Endothelial cell (in vitro differentiated cells): Measurements from ENCODE around the gene NOL4L. TPM values are rescaled to one million over a fixed set of nuclear protein-coding genes. Genes with fewer than 3 reads are reported as not detected.

ENCODE experiments used
- DNase-seq: peaks from one replicate; pipeline ENCODE4 v3.0.0; 2021; ENCODE audit warnings: low spot score
- H3K27ac Mint-ChIP-seq: one replicate; pipeline ENCODE4 v1.8.0; 2021; ENCODE audit warnings: mixed read lengths, inconsistent platforms; ENCODE audit not compliant: unreplicated experiment
- H3K27me3 Mint-ChIP-seq: one replicate; pipeline ENCODE4 v1.8.0; 2021; ENCODE audit warnings: mild to moderate bottlenecking, moderate library complexity, mixed read lengths, inconsistent platforms; ENCODE audit not compliant: unreplicated experiment
- H3K36me3 Mint-ChIP-seq: one replicate; pipeline ENCODE4 v1.8.0; 2021; ENCODE audit warnings: mild to moderate bottlenecking, low read depth, mixed read lengths, inconsistent platforms; ENCODE audit not compliant: unreplicated experiment
- H3K4me1 Mint-ChIP-seq: one replicate; pipeline ENCODE4 v1.8.0; 2021; ENCODE audit warnings: mild to moderate bottlenecking, mixed read lengths, inconsistent platforms; ENCODE audit not compliant: unreplicated experiment
- H3K4me3 Mint-ChIP-seq: one replicate; pipeline ENCODE4 v1.8.0; 2021; ENCODE audit warnings: mild to moderate bottlenecking, mixed read lengths, inconsistent platforms; ENCODE audit not compliant: unreplicated experiment
- H3K9me3 Mint-ChIP-seq: one replicate; pipeline ENCODE4 v1.8.0; 2021; ENCODE audit warnings: mixed read lengths, inconsistent platforms; ENCODE audit not compliant: unreplicated experiment
- total RNA-seq: library from RNA; stranded (reverse); fragmentation: NEBNext Ultra II Directional; extraction: Animal tissue kit (Norgen Biotek cat#: 25700); gene quantifications from one replicate; pipeline ENCODE4 v1.2.1, GENCODE V29; 2021; ENCODE audit not compliant: unreplicated experiment
- TF ChIP-seq, protein P1 (sequence below): fragments of 200-600 bp; sonication (generic); IDR thresholded peaks from one replicate; pipeline ENCODE4 v1.5.0; 2021; ENCODE audit warnings: antibody characterized with exemption; ENCODE audit not compliant: unreplicated experiment

NOL4L gene
- total RNA-seq, 1 donor from 2014 or later, result 150 TPM

DNA sequence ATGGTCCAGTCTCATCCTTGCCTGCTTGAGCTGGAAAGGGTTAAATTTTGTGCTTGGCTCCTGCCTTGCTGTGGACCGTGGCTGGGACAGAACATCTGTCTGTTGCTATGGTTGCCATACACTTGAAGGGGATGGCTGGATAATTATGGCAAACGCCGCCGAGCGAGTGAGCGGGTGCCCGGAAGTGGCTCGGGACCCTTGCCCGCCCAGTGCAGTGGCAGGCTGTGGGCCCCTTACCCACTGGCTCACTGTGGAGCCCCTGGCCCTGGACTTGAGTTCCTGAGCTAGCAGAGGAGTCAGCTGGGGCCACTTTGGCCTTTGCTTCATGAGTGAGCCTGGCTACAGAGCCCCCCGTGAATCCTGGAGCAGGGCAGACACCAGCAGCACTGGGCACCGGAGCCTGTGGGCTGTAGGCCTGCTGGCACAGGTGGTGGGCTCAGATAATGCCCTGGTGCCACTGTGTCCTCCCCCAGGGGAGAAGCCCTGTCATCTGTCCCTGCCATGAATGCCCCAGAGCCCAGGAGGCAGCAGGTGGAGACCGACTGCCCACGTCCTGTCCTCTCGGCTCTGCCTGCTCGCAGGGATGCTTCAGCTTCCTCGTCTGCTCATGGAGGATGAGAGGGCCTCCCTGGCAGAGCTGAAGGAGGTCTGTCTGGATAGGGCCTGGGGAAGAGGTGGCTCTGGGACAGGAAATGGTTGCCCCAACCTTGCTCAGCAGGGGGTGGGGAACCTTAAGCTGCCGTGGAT, 25.5 kb upstream of the NOL4L start:
- Mint-ChIP-seq H3K4me3 (no peak overlapping the region), H3K9me3 (no peaks in the 10 kb centered on the region), H3K27ac (no peak overlapping the region), H3K27me3 (peaks cover 19% of the 10 kb centered on the region), H3K4me1 (no peaks in the 10 kb centered on the region), H3K36me3 (no peaks in the 10 kb centered on the region)
- TF ChIP-seq, protein P1, sequence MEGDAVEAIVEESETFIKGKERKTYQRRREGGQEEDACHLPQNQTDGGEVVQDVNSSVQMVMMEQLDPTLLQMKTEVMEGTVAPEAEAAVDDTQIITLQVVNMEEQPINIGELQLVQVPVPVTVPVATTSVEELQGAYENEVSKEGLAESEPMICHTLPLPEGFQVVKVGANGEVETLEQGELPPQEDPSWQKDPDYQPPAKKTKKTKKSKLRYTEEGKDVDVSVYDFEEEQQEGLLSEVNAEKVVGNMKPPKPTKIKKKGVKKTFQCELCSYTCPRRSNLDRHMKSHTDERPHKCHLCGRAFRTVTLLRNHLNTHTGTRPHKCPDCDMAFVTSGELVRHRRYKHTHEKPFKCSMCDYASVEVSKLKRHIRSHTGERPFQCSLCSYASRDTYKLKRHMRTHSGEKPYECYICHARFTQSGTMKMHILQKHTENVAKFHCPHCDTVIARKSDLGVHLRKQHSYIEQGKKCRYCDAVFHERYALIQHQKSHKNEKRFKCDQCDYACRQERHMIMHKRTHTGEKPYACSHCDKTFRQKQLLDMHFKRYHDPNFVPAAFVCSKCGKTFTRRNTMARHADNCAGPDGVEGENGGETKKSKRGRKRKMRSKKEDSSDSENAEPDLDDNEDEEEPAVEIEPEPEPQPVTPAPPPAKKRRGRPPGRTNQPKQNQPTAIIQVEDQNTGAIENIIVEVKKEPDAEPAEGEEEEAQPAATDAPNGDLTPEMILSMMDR, result no peak
- DNase-seq, result no peak

DNA sequence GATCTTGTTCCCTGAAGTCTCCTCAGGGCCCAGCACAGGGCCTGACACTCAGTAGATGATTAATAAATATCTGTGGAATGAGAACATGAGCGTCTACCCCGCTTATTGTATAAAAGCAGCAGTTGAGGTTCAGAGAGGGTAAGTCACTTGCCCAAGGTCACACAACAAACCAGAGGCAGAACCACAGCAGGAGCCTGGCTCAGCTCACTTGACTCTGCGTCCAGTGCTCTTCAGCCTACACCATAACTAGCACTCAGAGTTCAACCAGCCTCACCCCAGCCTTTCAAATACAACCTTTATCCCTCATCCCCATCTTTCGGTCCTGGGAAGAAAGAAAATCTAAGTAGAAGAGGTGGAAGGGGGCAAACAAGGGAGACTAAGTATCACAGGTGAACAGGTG, 24.9 kb upstream of the NOL4L start:
- no peak overlapping the region for H3K27ac Mint-ChIP-seq
- no peaks in the 10 kb centered on the region for H3K4me1 Mint-ChIP-seq
- TF ChIP-seq, protein P1, result no peak
- no peaks in the 10 kb centered on the region for H3K9me3 Mint-ChIP-seq
- no peak for DNase-seq
- H3K36me3 Mint-ChIP-seq, result no peaks in the 10 kb centered on the region
- peaks cover 19% of the 10 kb centered on the region for H3K27me3 Mint-ChIP-seq
- no peak overlapping the region for H3K4me3 Mint-ChIP-seq

DNA sequence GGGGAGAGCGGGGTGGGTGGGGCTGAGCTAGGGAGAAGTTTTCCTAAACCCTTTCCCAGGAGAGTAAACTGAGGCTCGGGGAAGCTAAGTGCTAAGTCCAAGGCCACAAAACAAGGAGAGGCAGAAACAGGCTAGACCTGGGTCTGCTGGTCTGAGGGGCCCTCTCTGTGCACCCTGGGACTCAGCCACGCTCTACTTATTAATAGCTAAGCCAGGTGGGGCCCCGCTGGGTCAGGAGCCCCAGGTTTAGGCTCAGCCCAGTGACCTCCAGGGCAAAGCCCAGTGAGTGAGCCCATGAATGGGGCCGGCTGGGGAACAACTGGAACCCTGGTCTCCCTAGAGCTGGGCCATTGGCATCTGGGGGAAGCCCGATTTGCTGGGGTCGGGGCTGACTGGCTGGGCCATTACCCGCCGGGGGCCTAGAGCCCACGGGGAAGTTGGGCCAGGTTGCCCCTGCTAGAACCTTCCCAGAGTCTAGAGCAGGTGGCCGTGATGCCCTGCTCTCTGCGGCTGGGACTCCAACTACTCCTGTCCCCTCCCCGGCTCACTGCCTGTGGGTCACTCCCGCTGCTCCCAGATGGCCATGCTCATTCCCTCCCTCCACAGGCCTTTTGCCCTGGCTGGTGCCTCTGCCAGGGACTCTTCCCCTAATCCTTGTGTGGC, 24.1 kb upstream of the NOL4L start:
- H3K9me3 Mint-ChIP-seq, result no peaks in the 10 kb centered on the region
- peaks cover 16% of the 10 kb centered on the region for H3K27me3 Mint-ChIP-seq
- DNase-seq, result no peak
- TF ChIP-seq, protein P1, result no peak
- no peak overlapping the region for H3K4me3 Mint-ChIP-seq
- no peaks in the 10 kb centered on the region for H3K36me3 Mint-ChIP-seq
- H3K4me1 Mint-ChIP-seq, result no peaks in the 10 kb centered on the region
- no peak overlapping the region for H3K27ac Mint-ChIP-seq

DNA sequence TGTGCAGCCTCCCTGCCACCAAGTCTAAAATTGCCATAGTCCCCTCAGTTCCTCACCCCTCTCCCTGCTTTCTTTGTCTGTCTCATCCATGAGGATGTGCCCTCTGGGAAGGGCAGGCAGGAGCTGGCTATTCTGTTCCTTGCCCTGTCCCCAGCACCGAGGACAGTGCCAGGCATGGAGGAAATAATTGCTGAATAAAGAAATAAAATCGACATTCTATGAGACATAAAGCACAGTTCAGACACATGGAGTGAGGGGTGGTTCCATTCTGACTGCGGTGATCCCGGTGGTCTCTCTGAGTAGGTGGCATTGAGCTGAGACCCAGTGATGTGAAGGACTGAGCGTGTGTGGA, 23.5 kb upstream of the NOL4L start:
- Mint-ChIP-seq H3K27ac (no peak overlapping the region), H3K27me3 (peaks cover 16% of the 10 kb centered on the region)
- TF ChIP-seq, protein P1, result no peak

More for the DNA sequence above, 23.5 kb upstream of the NOL4L start:
- DNase-seq, result no peak
- Mint-ChIP-seq H3K4me1 (no peaks in the 10 kb centered on the region), H3K9me3 (no peaks in the 10 kb centered on the region), H3K36me3 (no peaks in the 10 kb centered on the region), H3K4me3 (no peak overlapping the region)
